IPS-NIHi11 (cell line): ENCODE results near the gene CT45A3.
A peak's percentile ranks its signal among the peaks of the same experiment; 100 is the strongest.
"Not testable (repeated sequence)": the region's sequence is repeated elsewhere in the genome, so short reads cannot be mapped to it uniquely, and the experiment has no call there.

Source experiments
- DNase-seq: peaks from one replicate; pipeline ENCODE4 v3.0.0; 2012; ENCODE audit warnings: mixed read lengths, low spot score

The CT45A3 gene, protein sequence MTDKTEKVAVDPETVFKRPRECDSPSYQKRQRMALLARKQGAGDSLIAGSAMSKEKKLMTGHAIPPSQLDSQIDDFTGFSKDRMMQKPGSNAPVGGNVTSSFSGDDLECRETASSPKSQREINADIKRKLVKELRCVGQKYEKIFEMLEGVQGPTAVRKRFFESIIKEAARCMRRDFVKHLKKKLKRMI

DNA sequence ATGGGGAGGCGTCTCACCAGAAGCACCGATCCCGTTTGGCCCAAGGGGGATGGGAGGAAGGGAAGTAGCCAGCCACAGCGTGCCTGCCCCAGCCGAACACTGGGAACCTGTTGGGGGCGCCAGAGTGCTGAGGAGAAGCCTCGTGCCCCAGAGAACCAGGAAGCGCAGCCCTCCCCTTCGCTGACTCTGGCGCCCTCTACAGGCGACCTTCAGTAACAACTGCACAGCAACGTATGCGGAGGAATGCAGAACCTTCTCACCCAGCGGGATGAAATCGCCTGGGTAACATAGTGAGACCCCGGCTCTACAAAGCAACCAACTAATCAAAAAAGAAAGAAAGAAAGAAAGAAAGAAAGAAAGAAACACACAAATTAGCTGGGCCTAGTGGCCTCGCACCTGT is at the start of gene CT45A3:
TSS of gene CT45A3 (minus strand) at position 101 of the 400 bp plus-strand sequence. CDS start 3,747 bp downstream, outside the sequence.
- DNase-seq, result not testable (repeated sequence)

DNA sequence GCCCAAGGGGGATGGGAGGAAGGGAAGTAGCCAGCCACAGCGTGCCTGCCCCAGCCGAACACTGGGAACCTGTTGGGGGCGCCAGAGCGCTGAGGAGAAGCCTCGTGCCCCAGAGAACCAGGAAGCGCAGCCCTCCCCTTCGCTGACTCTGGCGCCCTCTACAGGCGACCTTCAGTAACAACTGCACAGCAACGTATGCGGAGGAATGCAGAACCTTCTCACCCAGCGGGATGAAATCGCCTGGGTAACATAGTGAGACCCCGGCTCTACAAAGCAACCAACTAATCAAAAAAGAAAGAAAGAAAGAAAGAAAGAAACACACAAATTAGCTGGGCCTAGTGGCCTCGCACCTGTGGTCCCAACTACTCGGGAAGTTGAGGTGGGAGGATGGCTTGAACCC is 34.7 kb upstream of the CT45A3 start, which contains the start of gene CT45A6:
TSS of gene CT45A6 (minus strand) at position 101 of the 400 bp plus-strand sequence. CDS start 3,794 bp downstream, outside the sequence.
- DNase-seq, result not testable (repeated sequence)

DNA sequence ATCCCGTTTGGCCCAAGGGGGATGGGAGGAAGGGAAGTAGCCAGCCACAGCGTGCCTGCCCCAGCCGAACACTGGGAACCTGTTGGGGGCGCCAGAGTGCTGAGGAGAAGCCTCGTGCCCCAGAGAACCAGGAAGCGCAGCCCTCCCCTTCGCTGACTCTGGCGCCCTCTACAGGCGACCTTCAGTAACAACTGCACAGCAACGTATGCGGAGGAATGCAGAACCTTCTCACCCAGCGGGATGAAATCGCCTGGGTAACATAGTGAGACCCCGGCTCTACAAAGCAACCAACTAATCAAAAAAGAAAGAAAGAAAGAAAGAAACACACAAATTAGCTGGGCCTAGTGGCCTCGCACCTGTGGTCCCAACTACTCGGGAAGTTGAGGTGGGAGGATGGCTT is 17.4 kb upstream of the CT45A3 start, which contains the start of gene CT45A5:
TSS of gene CT45A5 (minus strand) at position 101 of the 400 bp plus-strand sequence. CDS start 3,774 bp downstream, outside the sequence.
- not testable (repeated sequence) for DNase-seq

DNA sequence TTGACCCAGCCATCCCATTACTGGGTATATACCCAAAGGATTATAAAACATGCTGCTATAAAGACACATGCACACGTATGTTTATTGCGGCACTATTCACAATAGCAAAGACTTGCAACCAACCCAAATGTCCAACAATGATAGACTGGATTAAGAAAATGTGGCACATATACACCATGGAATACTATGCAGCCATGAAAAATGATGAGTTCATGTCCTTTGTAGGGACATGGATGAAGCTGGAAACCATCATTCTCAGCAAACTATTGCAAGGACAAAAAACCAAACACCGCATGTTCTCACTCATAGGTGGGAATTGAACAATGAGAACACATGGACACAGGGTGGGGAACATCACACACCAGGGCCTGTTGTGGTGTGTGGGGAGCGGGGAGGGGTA is 23.3 kb downstream of the CT45A3 start:
- not testable (repeated sequence) for DNase-seq

DNA sequence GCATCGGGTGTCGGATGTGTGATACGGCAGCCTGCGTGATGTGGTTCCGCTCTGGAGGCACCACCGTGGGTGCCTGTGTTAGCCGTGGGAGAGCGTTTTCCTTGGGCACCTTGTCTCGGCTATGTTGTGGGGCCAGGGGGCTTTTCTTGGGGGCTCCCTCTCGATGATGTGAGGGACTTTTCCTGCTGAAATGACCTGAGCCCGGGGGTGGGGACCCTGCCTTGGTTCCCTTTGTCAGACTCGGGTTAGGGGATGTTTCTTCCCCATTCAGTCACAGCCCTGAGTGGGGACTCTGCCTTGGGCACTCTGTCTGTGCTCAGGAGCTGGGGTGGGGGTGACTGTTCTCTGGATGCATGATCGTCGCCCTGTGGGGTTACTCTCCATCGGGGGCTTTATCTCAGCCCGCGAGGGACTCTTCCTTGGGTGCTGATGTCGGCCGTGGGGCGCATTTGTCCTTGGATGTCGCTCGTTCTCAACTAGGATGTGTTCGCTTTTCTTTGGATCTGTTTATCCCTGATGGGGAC is 26.7 kb downstream of the CT45A3 start:
- DNase-seq, result no peak

DNA sequence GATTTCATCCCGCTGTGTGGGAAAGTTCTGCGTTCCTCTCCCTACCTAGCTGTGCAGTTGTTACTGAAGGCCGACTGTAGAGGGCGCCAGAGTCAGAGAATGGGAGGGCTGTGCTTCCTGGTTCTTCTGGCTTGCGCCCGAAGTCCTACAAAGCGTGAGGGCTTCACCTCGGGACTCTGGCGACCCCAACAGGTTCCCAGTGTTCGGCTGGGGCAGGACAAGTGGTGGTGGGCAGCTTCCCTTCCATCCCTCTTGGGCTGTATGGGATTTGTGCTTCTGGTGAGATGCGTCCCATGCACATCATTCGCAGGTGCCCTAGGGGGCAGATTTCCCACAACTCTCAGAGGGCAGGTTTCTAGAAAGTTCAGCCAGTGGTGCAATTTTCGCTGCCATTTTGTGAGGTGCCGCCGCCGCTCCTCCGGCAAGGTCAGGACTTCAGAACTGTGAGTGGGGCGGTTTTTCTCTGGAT is 27.3 kb downstream of the CT45A3 start:
- peak; percentile 64 for DNase-seq

DNA sequence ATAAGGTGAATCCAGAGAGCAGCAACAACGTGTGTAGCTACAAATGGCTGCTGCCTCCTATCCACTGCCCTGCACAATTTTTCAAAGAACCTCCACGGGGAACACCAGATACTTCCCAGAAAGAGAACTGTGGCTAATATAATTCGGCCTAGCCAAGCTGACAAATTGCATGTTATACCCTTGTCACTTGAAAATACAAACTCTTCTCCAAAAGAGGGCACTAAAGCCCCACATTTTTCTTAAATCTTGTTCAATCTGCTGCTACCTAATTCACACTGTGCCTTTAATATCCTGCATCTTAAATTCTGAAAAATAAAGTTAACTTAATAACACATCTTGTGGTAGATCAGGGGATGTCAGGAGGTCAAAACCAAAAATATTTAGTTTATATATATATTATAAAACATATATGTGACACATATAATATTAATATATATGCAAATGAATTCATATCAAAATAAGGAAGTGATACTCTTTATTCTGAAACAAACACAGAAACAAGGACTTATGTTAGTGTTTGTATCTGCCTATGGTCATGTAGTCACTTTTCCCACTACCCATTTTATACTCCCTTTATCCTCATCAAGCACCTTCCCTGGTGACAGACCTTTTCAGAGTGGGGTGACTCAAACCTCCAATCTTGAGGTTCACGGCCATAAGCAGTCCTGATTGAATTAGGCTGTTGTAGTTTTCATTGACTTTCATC is 30.5 kb downstream of the CT45A3 start:
- no peak for DNase-seq

DNA sequence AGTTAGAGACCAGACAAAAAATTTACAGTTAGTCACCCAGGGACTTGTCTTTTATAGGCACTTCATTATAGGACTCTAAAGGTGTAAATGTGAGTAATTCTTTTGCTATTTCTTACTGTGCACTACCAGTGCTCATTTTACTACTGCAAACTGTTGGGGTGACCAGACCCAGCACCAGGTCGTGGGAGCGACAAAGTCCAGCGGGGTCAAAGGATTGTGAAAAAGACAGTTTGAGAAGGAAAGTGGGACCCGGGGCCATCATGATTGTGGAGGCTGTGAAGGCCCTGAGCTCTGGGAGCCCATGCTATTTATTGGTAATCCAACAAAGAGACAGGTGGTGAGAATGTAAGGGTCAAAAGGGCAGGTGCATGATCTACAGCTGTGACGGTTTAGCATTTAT is 33.3 kb downstream of the CT45A3 start:
- DNase-seq, result not testable (repeated sequence)

DNA sequence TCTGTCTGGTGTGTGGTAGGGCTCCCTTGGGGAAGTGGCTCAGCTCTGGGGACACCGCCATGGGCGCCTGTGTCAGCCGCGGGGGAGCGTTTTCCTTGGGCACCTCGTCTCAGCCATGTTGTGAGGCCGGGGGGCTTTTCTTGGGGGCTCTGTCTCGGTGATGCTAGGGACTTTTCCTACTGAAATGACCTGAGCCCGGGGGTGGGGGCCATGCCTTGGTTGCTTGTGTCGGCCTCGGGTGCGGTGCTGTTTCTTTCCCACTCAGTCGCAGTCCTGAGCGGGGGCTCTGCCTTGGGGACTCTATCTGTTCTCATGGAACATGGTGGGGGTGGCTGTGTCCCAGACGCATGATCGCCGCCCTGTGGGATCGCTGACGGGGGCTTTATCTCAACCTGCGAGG is 54.2 kb downstream of the CT45A3 start:
- DNase-seq, result no peak

DNA sequence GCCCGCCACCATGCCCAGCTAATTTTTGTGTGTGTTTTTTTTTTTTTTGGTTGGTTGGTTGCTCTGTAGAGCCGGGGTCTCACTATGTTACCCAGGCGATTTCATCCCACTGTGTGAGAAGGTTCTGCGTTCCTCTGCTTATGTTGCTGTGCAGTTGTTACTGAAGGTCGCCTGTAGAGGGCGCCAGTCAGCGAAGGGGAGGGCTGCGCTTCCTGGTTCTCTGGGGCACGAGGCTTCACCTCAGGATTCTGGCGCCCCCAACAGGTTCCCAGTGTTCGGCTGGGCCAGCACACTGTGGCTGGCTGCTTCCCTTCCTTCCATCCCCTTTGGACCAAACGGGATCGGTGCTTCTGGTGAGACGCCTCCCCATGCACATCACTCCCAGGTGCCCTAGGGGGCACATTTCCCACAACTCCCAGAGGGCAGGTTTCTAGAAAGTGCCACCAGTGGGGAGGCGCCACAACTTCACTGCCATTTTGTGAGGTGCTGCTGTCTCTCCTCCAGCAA is 54.8 kb downstream of the CT45A3 start, which contains the start of gene CT45A1:
TSS of gene CT45A1 (plus strand) at position 457 of the 507 bp plus-strand sequence. CDS start 5,302 bp downstream, outside the sequence.
- peak; percentile 7 for DNase-seq
